Thyroid gland (tissue), 4 donors: ENCODE data around the gene ZNF160.

Experiments
- CTCF ChIP-seq, 6 experiments: fragments of 200-600 bp in 3 of 6; fragments of 450-650 bp in 3 of 6; sonication (generic) in 3 of 6; IDR thresholded peaks; one replicate each; pipeline ENCODE4 v1.5.1; 2016 to 2019; ENCODE audit warnings: antibody characterized with exemption in 6 of 6, mild to moderate bottlenecking in 2 of 6, inconsistent platforms in 1 of 6, moderate library complexity in 1 of 6
- POLR2A ChIP-seq, 2 donors: fragments of 450-650 bp; IDR thresholded peaks; one replicate each; pipeline ENCODE4 v1.6.1; 2017; ENCODE audit warnings: antibody characterized with exemption in 2 of 2, mild to moderate bottlenecking in 2 of 2, moderate library complexity in 1 of 2

GRCh38 chr19:53045536-53045935 lies 57.7 kb downstream of the ZNF160 start:
- TF ChIP-seq POLR2A (IDR thresholded peaks at IDR 0.05): no peak
- no peak for TF ChIP-seq CTCF (IDR thresholded peaks at IDR 0.05)
